Osteoblast (primary cell): ENCODE measurements around the gene RHBDL3. TPM values are rescaled to one million over a fixed set of nuclear protein-coding genes. Genes with fewer than 3 reads are reported as not detected.

ENCODE experiments used
- DNase-seq: peaks from one replicate; pipeline ENCODE4 v3.0.0; 2011; ENCODE audit warnings: low spot score, mixed read lengths; ENCODE audit not compliant: insufficient read length; ENCODE audit errors: missing footprints
- H2AFZ ChIP-seq: 2 replicates; pipeline ENCODE4 v1.6.0; 2011; ENCODE audit warnings: mild to moderate bottlenecking, low read length
- H3K27ac ChIP-seq: 2 replicates; pipeline ENCODE4 v1.5.1; 2011; ENCODE audit warnings: mild to moderate bottlenecking, low read depth, low read length, moderate library complexity
- H3K27me3 ChIP-seq: 2 replicates; pipeline ENCODE4 v1.6.0; 2012; ENCODE audit warnings: mild to moderate bottlenecking, control low read depth, inconsistent platforms, low read length, moderate library complexity; ENCODE audit not compliant: insufficient read depth
- H3K36me3 ChIP-seq: 2 replicates; pipeline ENCODE4 v1.5.1; 2011; ENCODE audit warnings: mild to moderate bottlenecking, low read length, control low read depth, moderate library complexity; ENCODE audit not compliant: insufficient read depth
- H3K4me1 ChIP-seq: 2 replicates; pipeline ENCODE4 v1.5.1; 2011; ENCODE audit warnings: mild to moderate bottlenecking, low read length, control low read depth, moderate library complexity; ENCODE audit not compliant: insufficient read depth
- H3K4me2 ChIP-seq: 2 replicates; pipeline ENCODE4 v1.6.0; 2011; ENCODE audit warnings: mild to moderate bottlenecking, low read length; ENCODE audit not compliant: insufficient read depth
- H3K4me3 ChIP-seq: fragments of 200-600 bp; sonication (generic); 3 replicates; pipeline ENCODE4 v1.5.1; 2012; ENCODE audit warnings: mild to moderate bottlenecking, low read length, inconsistent platforms; ENCODE audit not compliant: insufficient read depth
- H3K79me2 ChIP-seq: 2 replicates; pipeline ENCODE4 v1.6.0; 2012; ENCODE audit warnings: mild to moderate bottlenecking, low read length, control low read depth, inconsistent platforms; ENCODE audit not compliant: insufficient read depth
- H3K9me3 ChIP-seq: 2 replicates; pipeline ENCODE4 v1.5.1; 2011; ENCODE audit warnings: low read depth, low read length, control low read depth
- H4K20me1 ChIP-seq: 2 replicates; pipeline ENCODE4 v1.6.0; 2012; ENCODE audit warnings: mild to moderate bottlenecking, low read length, control low read depth; ENCODE audit not compliant: insufficient read depth
- CTCF ChIP-seq: IDR thresholded peaks from 2 replicates; pipeline ENCODE4 v1.5.1; 2011; ENCODE audit warnings: mild to moderate bottlenecking, low read depth, low read length, moderate library complexity; ENCODE audit errors: extremely low read depth
- total RNA-seq: library from RNA; depleted of rRNA; stranded (reverse); fragments of >200 nt; gene quantifications from 2 replicates; pipeline ENCODE4 v1.2.3, GENCODE V29; 2012

The RHBDL3 gene
- total RNA-seq, 1 donor, result under 0.01 TPM

GRCh38 chr17:32335687-32336086 is 70.1 kb downstream of the RHBDL3 start:
- no peak overlapping the region for H3K4me3 ChIP-seq
- DNase-seq, result peak; percentile 61
- H3K36me3 ChIP-seq, result peaks cover 9% of the 10 kb centered on the region
- no peak overlapping the region for H2AFZ ChIP-seq
- H3K79me2 ChIP-seq, result no peaks in the 10 kb centered on the region
- no peaks in the 10 kb centered on the region for H3K9me3 ChIP-seq
- peak overlapping the region; percentile 13 for H3K4me2 ChIP-seq
- TF ChIP-seq CTCF, result no peak
- H3K27me3 ChIP-seq, result no peaks in the 10 kb centered on the region
- no peaks in the 10 kb centered on the region for H4K20me1 ChIP-seq
- peaks cover 11% of the 10 kb centered on the region for H3K4me1 ChIP-seq
- H3K27ac ChIP-seq, result peak overlapping the region; percentile 30

- H3K79me2 ChIP-seq, result peaks cover 8% of the 10 kb centered on the region
- peak overlapping the region; percentile 96 for H3K4me2 ChIP-seq
- no peak for DNase-seq
- peak overlapping the region; percentile 83 for H3K4me3 ChIP-seq
- peak; percentile 8 for TF ChIP-seq CTCF
- H3K36me3 ChIP-seq, result no peaks in the 10 kb centered on the region
- no peaks in the 10 kb centered on the region for H3K9me3 ChIP-seq
- H3K27me3 ChIP-seq, result no peaks in the 10 kb centered on the region
- H2AFZ ChIP-seq, result peak overlapping the region; percentile 97
- H4K20me1 ChIP-seq, result no peaks in the 10 kb centered on the region
- H3K27ac ChIP-seq, result peak overlapping the region; percentile 5
- H3K4me1 ChIP-seq, result peaks cover 13% of the 10 kb centered on the region
Measured at GRCh38 chr17:32341141-32341856, 75.7 kb downstream of the RHBDL3 start.

DNA sequence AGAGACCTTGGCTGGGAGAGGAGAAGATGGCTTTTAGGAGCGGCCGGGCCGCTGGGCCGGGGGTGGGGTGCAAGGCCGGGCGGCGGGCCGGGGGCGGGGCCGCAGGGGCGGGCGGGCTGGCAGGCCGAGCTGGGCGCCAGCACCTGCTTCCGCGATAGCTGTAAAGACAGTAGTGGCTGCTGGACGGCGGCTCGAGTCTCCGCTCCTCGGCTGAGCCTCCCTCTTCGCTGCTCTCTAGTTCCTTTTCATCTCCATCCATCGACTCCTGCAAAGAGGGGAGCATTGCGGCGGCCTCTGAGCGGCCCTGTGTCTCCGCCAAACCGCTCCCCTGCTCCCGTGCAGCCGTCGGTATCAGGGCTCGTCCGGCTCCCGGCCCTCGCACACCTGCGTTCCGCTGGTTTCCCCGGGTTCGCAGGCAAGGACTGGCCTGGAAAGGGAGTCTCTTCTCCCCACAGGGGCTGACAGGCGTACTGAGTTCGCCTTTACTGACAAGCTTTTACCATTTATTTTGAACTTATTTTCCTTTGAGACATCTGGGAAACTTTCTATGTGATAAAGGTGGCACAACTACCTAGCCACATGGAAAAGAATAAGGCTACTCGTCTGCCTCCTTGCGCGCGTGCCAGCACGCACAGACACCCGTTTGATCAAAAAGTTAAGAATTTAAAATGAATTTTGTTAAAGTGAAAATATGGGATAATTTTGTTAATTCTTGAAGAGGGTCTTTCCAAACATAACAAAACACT is 76.4 kb downstream of the RHBDL3 start, which contains the start of gene C17orf75:
Gene C17orf75 (minus strand): TSS at position 317 of the 746 bp plus-strand sequence. CDS start 34 bp downstream, at position 283.
- no peak for TF ChIP-seq CTCF
- no peaks in the 10 kb centered on the region for H3K36me3 ChIP-seq
- peaks cover 8% of the 10 kb centered on the region for H3K79me2 ChIP-seq
- H2AFZ ChIP-seq, result peak within 1 kb of the TSS; percentile 97
- peak within 1 kb of the TSS; percentile 96 for H3K4me2 ChIP-seq
- no peaks in the 10 kb centered on the region for H3K9me3 ChIP-seq
- peaks cover 13% of the 10 kb centered on the region for H3K4me1 ChIP-seq
- peak within 1 kb of the TSS; percentile 34 for H3K27ac ChIP-seq
- no peaks in the 10 kb centered on the region for H3K27me3 ChIP-seq
- no peaks in the 10 kb centered on the region for H4K20me1 ChIP-seq
- H3K4me3 ChIP-seq, result peak within 1 kb of the TSS; percentile 83
- DNase-seq, result peak; percentile 94
